H1 (cell line): Measurements from ENCODE around the gene MBTPS1. TPM values are rescaled to one million over a fixed set of nuclear protein-coding genes. Genes with fewer than 3 reads are reported as not detected.

Experiments used
- CTCF ChIA-PET: fragments of 300-600 bp; sonication (Branson Sonifier 250); formaldehyde crosslinking; loops from one replicate; lab custom pipeline; 2021; ENCODE audit not compliant: partially characterized antibody; lab: Charles Lee
- POLR2A ChIA-PET: fragments of 300-600 bp; sonication (Branson Sonifier 250); formaldehyde crosslinking; loops from one replicate; lab custom pipeline; 2021; ENCODE audit warnings: inconsistent platforms; ENCODE audit not compliant: partially characterized antibody; lab: Charles Lee
- DNase-seq, 2 experiments: peaks; one replicate each; pipeline versions ENCODE4 v3.0.0 to v3.0.0-alpha.2; 2010 to 2022; ENCODE audit warnings: low spot score in 2 of 2, low read depth in 1 of 2, mixed read lengths in 1 of 2
- FAIRE-seq: peaks from 2 replicates; lab custom pipeline; 2011; peaks lifted over from hg19 to GRCh38; lab: Jason Lieb, UNC
- H2AFZ ChIP-seq: 2 replicates; pipeline ENCODE4 v1.8.1; 2012; ENCODE audit warnings: low read length, inconsistent platforms
- H2AK5ac ChIP-seq: 2 replicates; pipeline ENCODE4 v1.6.1; 2013; ENCODE audit warnings: low read depth, low read length
- H2BK120ac ChIP-seq: replicated peaks from 2 replicates; pipeline ENCODE3; 2013; ENCODE audit warnings: low read depth, low read length, inconsistent platforms
- H2BK12ac ChIP-seq: 2 replicates; pipeline ENCODE4 v1.6.1; 2013; ENCODE audit warnings: low read depth, low read length
- H2BK15ac ChIP-seq: 2 replicates; pipeline ENCODE4 v1.6.1; 2013; ENCODE audit warnings: low read length
- H2BK20ac ChIP-seq: 2 replicates; pipeline ENCODE4 v1.6.1; 2013; ENCODE audit warnings: low read length
- H2BK5ac ChIP-seq: 2 replicates; pipeline ENCODE4 v1.6.1; 2013; ENCODE audit warnings: low read depth, low read length
- H3K14ac ChIP-seq: 2 replicates; pipeline ENCODE4 v1.6.1; 2013; ENCODE audit warnings: inconsistent platforms; ENCODE audit not compliant: insufficient read length
- H3K18ac ChIP-seq: 2 replicates; pipeline ENCODE4 v1.6.1; 2013; ENCODE audit warnings: low read length; ENCODE audit errors: extremely low read depth
- H3K23ac ChIP-seq: 2 replicates; pipeline ENCODE4 v1.6.1; 2013; ENCODE audit warnings: inconsistent platforms; ENCODE audit not compliant: insufficient read length
- H3K23me2 ChIP-seq: 2 replicates; pipeline ENCODE4 v1.6.1; 2013; ENCODE audit warnings: low read depth, low read length
- H3K27ac ChIP-seq: 2 replicates; pipeline ENCODE4 v1.6.1; 2011; ENCODE audit warnings: low read depth, low read length, inconsistent platforms
- H3K27me3 ChIP-seq, 4 experiments: replicated peaks in 1 of 4; 1 replicate in 1 of 4; 2 replicates in 3 of 4; pipeline versions ENCODE4 v1.6.1 to v1.8.1; 2011 to 2013; ENCODE audit warnings: low read length in 3 of 4, mild to moderate bottlenecking in 3 of 4, inconsistent platforms in 2 of 4, mixed read lengths in 2 of 4, moderate library complexity in 1 of 4; ENCODE audit not compliant: control insufficient read depth in 3 of 4, insufficient read depth in 3 of 4; ENCODE audit errors: extremely low read depth in 1 of 4
- H3K36me3 ChIP-seq, 4 experiments: 2 replicates each; pipeline versions ENCODE4 v1.6.1 to v1.8.1; 2011 to 2013; ENCODE audit warnings: mild to moderate bottlenecking in 4 of 4, low read length in 3 of 4, moderate library complexity in 2 of 4, control low read depth in 1 of 4, inconsistent platforms in 1 of 4; ENCODE audit not compliant: insufficient read depth in 4 of 4, control insufficient read depth in 2 of 4
- H3K4ac ChIP-seq: replicated peaks from 2 replicates; pipeline ENCODE3; 2013; ENCODE audit warnings: low read length, low read depth, mixed read lengths, inconsistent platforms; ENCODE audit not compliant: insufficient read length
- H3K4me1 ChIP-seq, 4 experiments: replicated peaks in 1 of 4; 1 replicate in 1 of 4; 2 replicates in 3 of 4; pipeline versions ENCODE4 v1.6.1 to v1.8.1; 2011 to 2013; ENCODE audit warnings: low read length in 3 of 4, inconsistent platforms in 2 of 4, mixed read lengths in 1 of 4; ENCODE audit not compliant: insufficient read depth in 4 of 4, control insufficient read depth in 3 of 4
- H3K4me2 ChIP-seq, 2 experiments: 2 replicates each; pipeline versions ENCODE4 v1.6.1 to v1.8.1; 2011 to 2013; ENCODE audit warnings: low read depth in 2 of 2, low read length in 2 of 2, control low read depth in 1 of 2, inconsistent platforms in 1 of 2, mild to moderate bottlenecking in 1 of 2; ENCODE audit not compliant: insufficient read depth in 1 of 2
- H3K4me3 ChIP-seq, 4 experiments: fragments of 200-600, 300-600 bp in 1 of 4; sonication (generic), shearing (Covaris generic), sonication (Bioruptor Twin) in 1 of 4; 2 replicates each; pipeline versions ENCODE4 v1.5.1 to v1.8.1; 2011 to 2016; ENCODE audit warnings: low read length in 4 of 4, low read depth in 3 of 4, control low read depth in 2 of 4, inconsistent platforms in 2 of 4, mild to moderate bottlenecking in 2 of 4, mixed read lengths in 1 of 4, moderate library complexity in 1 of 4; ENCODE audit not compliant: insufficient read depth in 2 of 4; ENCODE audit errors: extremely low read depth in 1 of 4
- H3K56ac ChIP-seq: replicated peaks from 2 replicates; pipeline ENCODE3; 2013; ENCODE audit warnings: low read depth, mild to moderate bottlenecking, mixed read lengths, low read length, inconsistent platforms; ENCODE audit not compliant: insufficient read length
- H3K79me1 ChIP-seq: 2 replicates; pipeline ENCODE4 v1.6.1; 2013; ENCODE audit warnings: low read depth, low read length, control low read depth
- H3K79me2 ChIP-seq, 2 experiments: 2 replicates each; pipeline versions ENCODE4 v1.6.1 to v1.8.1; 2012 to 2013; ENCODE audit warnings: low read length in 2 of 2, mild to moderate bottlenecking in 2 of 2, inconsistent platforms in 1 of 2; ENCODE audit not compliant: insufficient read depth in 2 of 2, control insufficient read depth in 1 of 2
- H3K9ac ChIP-seq, 4 experiments: replicated peaks in 1 of 4; 1 replicate in 1 of 4; 2 replicates in 3 of 4; pipeline versions ENCODE4 v1.6.1 to v1.8.1; 2011 to 2013; ENCODE audit warnings: low read depth in 3 of 4, low read length in 3 of 4, control low read depth in 2 of 4, mild to moderate bottlenecking in 2 of 4, moderate library complexity in 2 of 4, inconsistent platforms in 1 of 4; ENCODE audit errors: extremely low read depth in 1 of 4
- H3K9me3 ChIP-seq, 2 experiments: 2 replicates each; pipeline versions ENCODE4 v1.6.1 to v1.8.1; 2012 to 2013; ENCODE audit warnings: mild to moderate bottlenecking in 2 of 2, moderate library complexity in 2 of 2, control low read depth in 1 of 2, inconsistent platforms in 1 of 2, low read depth in 1 of 2, low read length in 1 of 2, mixed read lengths in 1 of 2; ENCODE audit not compliant: insufficient read depth in 2 of 2
- H4K20me1 ChIP-seq, 2 experiments: replicated peaks in 1 of 2; 2 replicates each; pipeline versions ENCODE3 to v1.8.1; 2011 to 2013; ENCODE audit warnings: inconsistent platforms in 2 of 2, low read length in 2 of 2, mild to moderate bottlenecking in 1 of 2; ENCODE audit not compliant: insufficient read depth in 2 of 2, control insufficient read depth in 1 of 2
- H4K5ac ChIP-seq: 2 replicates; pipeline ENCODE4 v1.6.1; 2013; ENCODE audit warnings: low read length, low read depth, mixed read lengths, inconsistent platforms; ENCODE audit not compliant: insufficient read length
- H4K8ac ChIP-seq: 2 replicates; pipeline ENCODE4 v1.8.0; 2013; ENCODE audit warnings: mild to moderate bottlenecking, moderate library complexity, low read length, inconsistent platforms; ENCODE audit not compliant: insufficient read depth; ENCODE audit errors: extremely low read depth
- H4K91ac ChIP-seq: replicated peaks from 2 replicates; pipeline ENCODE3; 2013; ENCODE audit warnings: low read length, mixed read lengths, inconsistent platforms; ENCODE audit not compliant: insufficient read length
- BCL11A ChIP-seq, 2 experiments: IDR thresholded peaks; one replicate each; pipeline ENCODE4 v1.6.1; 2011; ENCODE audit warnings: low read depth in 2 of 2, low read length in 2 of 2, mild to moderate bottlenecking in 2 of 2
- CBX5 ChIP-seq: fragments of 300-800, 300-1000 bp; sonication (generic); IDR thresholded peaks from 2 replicates; pipeline ENCODE4 v1.7.1; 2016; ENCODE audit warnings: antibody characterized with exemption, low read length, low read depth
- CEBPB ChIP-seq: IDR thresholded peaks from 2 replicates; pipeline ENCODE4 v1.6.1; 2012; ENCODE audit warnings: low read depth, low read length
- CHD1 ChIP-seq: IDR thresholded peaks from 2 replicates; pipeline ENCODE4 v1.6.1; 2012; ENCODE audit warnings: low read depth, low read length, improper control_type of control experiment
- CHD2 ChIP-seq: IDR thresholded peaks from 2 replicates; pipeline ENCODE4 v1.6.1; 2012; ENCODE audit warnings: low read length, improper control_type of control experiment
- FOSL1 ChIP-seq: IDR thresholded peaks from 2 replicates; pipeline ENCODE4 v1.6.1; 2011; ENCODE audit warnings: mild to moderate bottlenecking, low read depth, low read length, moderate library complexity; ENCODE audit not compliant: insufficient read depth
- JUND ChIP-seq: IDR thresholded peaks from 2 replicates; pipeline ENCODE4 v1.6.1; 2011; ENCODE audit warnings: mild to moderate bottlenecking, improper control_type of control experiment, low read length
- KDM4A ChIP-seq: IDR thresholded peaks from one replicate; pipeline ENCODE4 v1.7.1; 2012; ENCODE audit warnings: low read depth, mild to moderate bottlenecking, moderate library complexity, low read length, inconsistent platforms; ENCODE audit not compliant: severe bottlenecking
- PHF8 ChIP-seq: fragments of 200-600 bp; sonication (generic); conservative IDR thresholded peaks from 2 replicates; pipeline ENCODE4 v1.7.1; 2012; ENCODE audit warnings: low read depth, mild to moderate bottlenecking, inconsistent platforms, low read length, moderate library complexity
- POU5F1 ChIP-seq: IDR thresholded peaks from 2 replicates; pipeline ENCODE4 v1.6.1; 2011; ENCODE audit warnings: low read depth, mild to moderate bottlenecking, low read length, moderate library complexity
- RBBP5 ChIP-seq: IDR thresholded peaks from 2 replicates; pipeline ENCODE4 v1.7.1; 2012; ENCODE audit warnings: low read depth, mild to moderate bottlenecking, inconsistent platforms, low read length, moderate library complexity, borderline replicate concordance
- SIN3A ChIP-seq, 2 experiments: IDR thresholded peaks in 1 of 2; conservative IDR thresholded peaks in 1 of 2; 2 replicates each; pipeline ENCODE4 v1.6.1; 2011 to 2012; ENCODE audit warnings: low read length in 2 of 2, improper control_type of control experiment in 1 of 2, low read depth in 1 of 2, mild to moderate bottlenecking in 1 of 2
- SP2 ChIP-seq: IDR thresholded peaks from 2 replicates; pipeline ENCODE4 v1.6.1; 2012; ENCODE audit warnings: mild to moderate bottlenecking, low read length, inconsistent platforms
- WGBS, 2 experiments: shearing (Covaris generic) in 1 of 2; methylation state at CpG; one replicate each; pipeline versions ENCODE4 v1.1.6 to v1.1.7; 2013 to 2015; ENCODE audit warnings: low lambda C conversion rate in 2 of 2, mixed read lengths in 2 of 2, inconsistent platforms in 1 of 2, low coverage in 1 of 2, missing lambda C conversion rate in 1 of 2; ENCODE audit not compliant: insufficient replicate concordance in 2 of 2, insufficient coverage in 1 of 2, insufficient read length in 1 of 2; ENCODE audit errors: extremely low coverage in 1 of 2, missing lambda C conversion rate in 1 of 2; 5-methylcytosine and 5-hydroxymethylcytosine counted together
- polyA plus RNA-seq, 7 experiments: library from polyadenylated mRNA; depleted of rRNA in 3 of 7; stranded (reverse) in 5 of 7; unstranded in 2 of 7; fragments of >200 nt in 5 of 7; fragments of 200-250 nt in 2 of 7; gene quantifications; 1 replicate in 5 of 7; 2 replicates in 1 of 7; 4 replicates in 1 of 7; pipeline versions ENCODE4 v1.2.1 to v1.2.3, GENCODE V29; 2011 to 2013; ENCODE audit warnings: missing spikeins in 2 of 7, mixed read lengths in 2 of 7
- total RNA-seq: library from RNA; stranded (reverse); fragmentation: NEBNext Ultra II Directional; extraction: Animal tissue kit (Norgen Biotek cat#: 25700); gene quantifications from 2 replicates; pipeline ENCODE4 v1.2.1, GENCODE V29; 2021

The MBTPS1 gene
- total and polyA plus RNA-seq, 2 of the 8 experiments (the other 6 are each of a cell fraction or from before 2014, with no cell fraction given): 30.6 to 53.3 TPM

DNA sequence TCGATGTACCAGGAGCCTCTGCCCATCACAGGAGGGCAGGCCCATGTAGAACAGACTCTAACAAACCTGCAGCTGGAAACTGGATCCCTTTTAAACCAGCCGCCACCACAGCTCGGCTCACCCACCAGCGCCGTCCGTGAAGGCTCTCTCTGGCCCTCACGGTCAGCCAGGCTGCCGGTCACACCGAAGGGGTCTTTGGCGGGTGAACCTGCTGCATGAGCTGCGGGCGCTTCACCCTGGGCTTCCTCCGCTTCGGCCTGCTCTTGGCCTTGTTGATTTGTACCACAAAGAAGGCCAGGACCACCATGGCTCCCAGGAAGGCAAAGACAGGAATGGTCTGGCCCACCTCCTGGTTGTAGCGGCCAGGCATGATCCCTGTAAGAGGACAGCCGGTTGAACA lies 62.5 kb downstream of the MBTPS1 start:
- H3K9me3 ChIP-seq: no peaks in the 10 kb centered on the region
- no peaks in the 10 kb centered on the region for H3K79me2 ChIP-seq
- H3K27me3 ChIP-seq: no peaks in the 10 kb centered on the region
- H2BK12ac ChIP-seq: no peak overlapping the region
- H2BK5ac ChIP-seq: no peak overlapping the region
- no peak overlapping the region for H3K4ac ChIP-seq
- H3K23ac ChIP-seq: no peak overlapping the region
- FAIRE-seq (no peak), DNase-seq (no peak)
- H4K5ac ChIP-seq: no peak overlapping the region
- no peak overlapping the region for H4K91ac ChIP-seq
- H3K79me1 ChIP-seq: peaks cover 2% of the 10 kb centered on the region; the same call in 1 of the 2 replicates
- no peak overlapping the region for H2BK20ac ChIP-seq
- H3K4me1 ChIP-seq: no peaks in the 10 kb centered on the region
- H4K8ac ChIP-seq: peak overlapping the region; percentile 36; the same call in 1 of the 2 replicates
- H3K4me2 ChIP-seq: no peak overlapping the region
- H3K4me3 ChIP-seq: no peak overlapping the region
- ChIA-PET CTCF (interaction anchor here (1.0 to 21.4 kb wide), 8 partner anchors 9 to 95 kb away, joined by 3 to 366 read pairs (median 5); partner anchors contain the start of genes OSGIN1 and SLC38A8), POLR2A (interaction anchor here (0.8 kb wide), 1 partner anchor 12 kb away, joined by 3 read pairs; no protein-coding TSS in a partner anchor)
- H3K56ac ChIP-seq: no peak overlapping the region
- 94% methylated on average over 15 of the region's 16 CpGs; no CpG with 5 or more reads in 1 of the 2 experiments for WGBS, 2 experiments
- H3K36me3 ChIP-seq: peaks cover 0 to 32% (median 14%) of the 10 kb centered on the region in 4 experiments; a peak in 6 of 8 replicates
- no peak for TF ChIP-seq PHF8
- no peak for TF ChIP-seq BCL11A (IDR thresholded peaks at IDR 0.05; ENCODE audit: low read depth in 2 of 2, low read length in 2 of 2)
- no peak for TF ChIP-seq JUND
- no peak for TF ChIP-seq RBBP5
- no peak for TF ChIP-seq CHD2
- no peak for TF ChIP-seq CEBPB
- no peak for TF ChIP-seq CHD1
- TF ChIP-seq CBX5: no peak
- no peak for TF ChIP-seq POU5F1
- no peak for TF ChIP-seq SP2
- no peak for TF ChIP-seq FOSL1
- TF ChIP-seq SIN3A (conservative IDR thresholded peaks at IDR 0.05 in 1 of 2, IDR thresholded peaks at IDR 0.05 in 1 of 2; ENCODE audit: low read depth in 1 of 2, low read length in 2 of 2): no peak
- TF ChIP-seq KDM4A: no peak
- no peak overlapping the region for H2AFZ ChIP-seq
- no peaks in the 10 kb centered on the region for H3K23me2 ChIP-seq
- H3K14ac ChIP-seq: no peak overlapping the region
- no peak overlapping the region for H3K18ac ChIP-seq
- H4K20me1 ChIP-seq: peaks cover 1 to 8% of the 10 kb centered on the region in 2 experiments
- no peak overlapping the region for H2AK5ac ChIP-seq
- no peak overlapping the region for H2BK15ac ChIP-seq
- H2BK120ac ChIP-seq: no peak overlapping the region
- no peak overlapping the region for H3K27ac ChIP-seq
- H3K9ac ChIP-seq: no peak overlapping the region
